ENCODE data around the gene SCG2.

The SCG2 gene

GRCh38 chr2:223578846-223579245, 23.3 kb downstream of the SCG2 start:
- TF ChIP-seq CTCF (IDR thresholded peaks at IDR 0.05) (no peak), ZFX (IDR thresholded peaks at IDR 0.05; ENCODE audit: borderline replicate concordance) (no peak)
- no peak overlapping the region for H3K27ac ChIP-seq

DNA sequence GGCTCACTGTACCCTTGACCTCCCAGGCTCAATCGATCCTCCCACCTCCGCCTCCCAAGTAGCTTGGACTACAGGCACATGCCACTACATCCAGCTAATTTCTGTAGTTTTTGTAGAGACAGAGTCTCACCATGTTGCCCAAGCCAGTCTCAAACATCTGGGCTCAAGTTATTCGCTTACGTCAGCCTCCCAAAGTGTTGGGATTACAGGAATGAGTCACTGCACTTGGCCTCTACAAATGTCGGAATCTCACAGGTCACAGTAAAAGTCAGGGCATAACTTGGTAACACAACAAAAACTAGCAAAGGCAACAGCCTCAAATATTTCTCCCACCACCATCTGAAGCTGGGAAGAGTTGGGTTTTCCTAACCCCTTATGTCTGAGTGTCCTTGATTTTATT, 25.3 kb downstream of the SCG2 start:
- H3K27ac ChIP-seq, result no peak overlapping the region
- TF ChIP-seq ZFX (IDR thresholded peaks at IDR 0.05; ENCODE audit: borderline replicate concordance), result no peak
- no peak for TF ChIP-seq CTCF (IDR thresholded peaks at IDR 0.05)

DNA sequence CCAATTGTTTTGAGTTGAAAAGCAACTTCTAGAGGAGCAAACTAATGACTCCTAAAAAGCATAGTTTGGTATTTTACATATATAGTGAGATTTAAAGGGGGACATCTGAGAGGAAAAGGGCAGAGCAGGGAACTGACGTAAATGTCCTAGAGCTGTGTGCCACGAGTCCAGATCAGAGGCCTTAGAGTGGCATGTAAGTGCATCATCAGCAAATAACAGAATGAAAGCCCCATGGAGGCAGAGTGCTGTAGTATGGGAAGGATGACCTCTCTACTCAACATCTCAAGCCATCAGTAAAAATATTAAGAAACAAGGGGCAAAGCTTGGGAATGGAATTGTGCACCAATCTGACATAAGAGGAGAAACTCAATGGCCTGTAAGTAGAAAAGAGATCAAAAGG, 31.4 kb downstream of the SCG2 start:
- TF ChIP-seq CTCF (IDR thresholded peaks at IDR 0.05) (no peak), ZFX (IDR thresholded peaks at IDR 0.05; ENCODE audit: borderline replicate concordance) (no peak)

DNA sequence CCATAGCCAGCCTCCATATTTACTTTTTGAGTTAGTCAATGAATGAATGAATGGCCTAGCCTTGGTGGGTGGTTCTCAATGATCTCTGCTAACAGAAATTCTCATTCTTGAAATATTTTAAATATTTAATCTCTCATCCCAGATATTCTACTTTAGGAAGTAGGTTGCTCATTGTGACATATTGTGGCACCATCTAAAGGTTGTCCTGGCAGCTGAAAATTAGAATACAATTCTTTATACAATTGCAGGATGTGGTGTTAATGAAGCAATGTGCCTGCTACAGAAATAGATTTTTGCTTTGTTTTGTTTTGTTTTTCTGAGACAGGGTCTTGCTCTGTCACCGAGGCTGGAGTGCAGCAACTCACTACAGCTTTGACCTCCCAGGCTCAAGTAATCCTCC, 35.8 kb downstream of the SCG2 start:
- no peak overlapping the region for H3K27ac ChIP-seq
- no peak for TF ChIP-seq ZFX (IDR thresholded peaks at IDR 0.05; ENCODE audit: borderline replicate concordance)
- TF ChIP-seq CTCF (IDR thresholded peaks at IDR 0.05), result no peak

More for the DNA sequence above, 31.4 kb downstream of the SCG2 start:
- no peak overlapping the region for H3K27ac ChIP-seq

DNA sequence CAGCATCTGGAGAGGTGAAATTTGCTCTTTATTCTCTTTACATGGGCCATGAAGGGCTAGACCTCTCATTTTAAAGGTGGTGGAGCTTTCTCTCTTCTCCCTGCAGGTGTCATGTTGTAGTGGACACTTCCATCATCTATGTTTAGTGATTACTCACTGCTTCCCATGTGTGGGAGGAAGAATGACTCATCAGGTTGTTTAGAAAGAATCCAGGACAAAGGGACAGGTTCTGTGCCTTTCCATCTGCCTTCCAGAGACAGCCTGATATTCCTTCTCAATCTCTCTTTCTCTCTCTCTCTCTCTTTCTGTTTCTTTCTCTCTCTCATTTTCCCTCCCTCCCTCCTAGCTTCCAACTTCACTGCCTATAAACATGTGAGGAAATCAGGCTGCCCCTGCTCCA, 38.7 kb downstream of the SCG2 start:
- H3K27ac ChIP-seq, result peak overlapping the region; percentile 4; the same call in 1 of the 2 replicates
- TF ChIP-seq CTCF (IDR thresholded peaks at IDR 0.05) (no peak), ZFX (IDR thresholded peaks at IDR 0.05; ENCODE audit: borderline replicate concordance) (no peak)

DNA sequence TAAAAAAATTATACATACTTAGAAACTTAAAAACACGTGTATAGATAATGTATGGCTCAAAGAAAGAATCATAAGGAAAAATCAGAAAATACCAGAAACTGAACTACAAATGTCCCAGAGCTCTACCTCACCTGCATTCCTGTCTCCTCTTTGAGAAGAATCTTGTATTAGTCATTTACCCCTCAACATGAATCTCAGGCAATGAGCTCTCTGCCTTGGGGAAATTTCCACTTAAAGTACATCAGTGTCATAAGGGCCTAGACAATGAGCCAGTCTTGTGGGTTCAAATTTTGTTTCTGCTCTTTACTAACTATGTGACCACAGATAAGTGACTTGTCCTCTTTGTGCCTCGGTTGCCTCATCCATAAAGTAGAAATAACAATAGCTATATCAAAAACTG, 40.1 kb downstream of the SCG2 start:
- TF ChIP-seq CTCF (IDR thresholded peaks at IDR 0.05), result no peak
- no peak for TF ChIP-seq ZFX (IDR thresholded peaks at IDR 0.05; ENCODE audit: borderline replicate concordance)
- no peak overlapping the region for H3K27ac ChIP-seq

- no peak for TF ChIP-seq ZFX (IDR thresholded peaks at IDR 0.05; ENCODE audit: borderline replicate concordance)
- no peak for TF ChIP-seq CTCF (IDR thresholded peaks at IDR 0.05)
Observed at GRCh38 chr2:223560749-223561435, 41.3 kb downstream of the SCG2 start.

More at GRCh38 chr2:223560749-223561435, 41.3 kb downstream of the SCG2 start:
- H3K27ac ChIP-seq, result no peak overlapping the region
